Hepatocyte (in vitro differentiated cells): ENCODE measurements around the gene SIGLEC12. TPM values are rescaled to one million over a fixed set of nuclear protein-coding genes. Genes with fewer than 3 reads are reported as not detected.

Source experiments
- DNase-seq: peaks from one replicate; pipeline ENCODE4 v3.0.0-alpha.2; 2016; ENCODE audit warnings: low spot score
- H2AFZ ChIP-seq: fragments of 200-600 bp; sonication (generic); 2 replicates; pipeline ENCODE4 v1.6.0; 2016; ENCODE audit warnings: antibody characterized with exemption, mild to moderate bottlenecking
- H3K27ac ChIP-seq: fragments of 200-600 bp; sonication (generic); 2 replicates; pipeline ENCODE4 v1.5.1; 2016; ENCODE audit warnings: mild to moderate bottlenecking
- H3K27me3 ChIP-seq: fragments of 200-600 bp; sonication (generic); 2 replicates; pipeline ENCODE4 v1.6.1; 2016
- H3K36me3 ChIP-seq: fragments of 200-600 bp; sonication (generic); replicated peaks from 2 replicates; pipeline ENCODE4 v1.5.1; 2016; ENCODE audit warnings: low read depth; ENCODE audit not compliant: insufficient read depth
- H3K4me1 ChIP-seq: fragments of 200-600 bp; sonication (generic); 2 replicates; pipeline ENCODE4 v1.5.1; 2016; ENCODE audit warnings: mild to moderate bottlenecking, moderate library complexity; ENCODE audit not compliant: insufficient read depth
- H3K4me2 ChIP-seq: fragments of 200-600 bp; sonication (generic); 2 replicates; pipeline ENCODE4 v1.6.0; 2016
- H3K4me3 ChIP-seq: fragments of 200-600 bp; sonication (generic); 2 replicates; pipeline ENCODE4 v1.5.1; 2016; ENCODE audit warnings: mild to moderate bottlenecking
- H3K79me2 ChIP-seq: fragments of 200-600 bp; sonication (generic); 2 replicates; pipeline ENCODE4 v1.6.0; 2017; ENCODE audit warnings: mild to moderate bottlenecking
- H3K9me2 ChIP-seq: fragments of 200-600 bp; sonication (generic); replicated peaks from 2 replicates; pipeline ENCODE4 v1.6.0; 2017; ENCODE audit warnings: mild to moderate bottlenecking; ENCODE audit not compliant: insufficient read depth
- H3K9me3 ChIP-seq: fragments of 200-600 bp; sonication (generic); 2 replicates; pipeline ENCODE4 v1.5.1; 2016; ENCODE audit warnings: low read depth, mild to moderate bottlenecking
- H4K20me1 ChIP-seq: fragments of 200-600 bp; sonication (generic); 2 replicates; pipeline ENCODE4 v1.6.0; 2016; ENCODE audit warnings: mild to moderate bottlenecking; ENCODE audit not compliant: insufficient read depth, poor library complexity, severe bottlenecking
- CTCF ChIP-seq: fragments of 200-600 bp; sonication (generic); IDR thresholded peaks from 2 replicates; pipeline ENCODE4 v1.5.1; 2016; ENCODE audit warnings: antibody characterized with exemption, mild to moderate bottlenecking; ENCODE audit not compliant: poor library complexity
- EZH2 ChIP-seq: fragments of 200-600 bp; sonication (generic); IDR thresholded peaks from 2 replicates; pipeline ENCODE4 v1.6.1; 2016; ENCODE audit warnings: antibody characterized with exemption, mild to moderate bottlenecking, borderline replicate concordance
- EZH2phosphoT487 ChIP-seq: fragments of 200-600 bp; sonication (generic); IDR thresholded peaks from one replicate; pipeline ENCODE4 v1.6.1; 2018; ENCODE audit warnings: antibody characterized with exemption, mild to moderate bottlenecking, low read depth, moderate library complexity; ENCODE audit not compliant: unreplicated experiment, severe bottlenecking
- WGBS: methylation state at CpG from one replicate; pipeline ENCODE4 v1.1.6; 2016; ENCODE audit warnings: low lambda C conversion rate; ENCODE audit errors: missing lambda C conversion rate; 5-methylcytosine and 5-hydroxymethylcytosine counted together
- polyA plus RNA-seq: library from polyadenylated mRNA; unstranded; fragments of >200 nt; fragmentation: Nextera tagmentation; extraction: Ambion mirVana; gene quantifications from 2 replicates; pipeline ENCODE4 v1.2.1, GENCODE V29; 2016
- total RNA-seq: library from RNA; depleted of rRNA; stranded (reverse); fragments of >200 nt; gene quantifications from 2 replicates; pipeline ENCODE4 v1.2.3, GENCODE V29; 2014

SIGLEC12 gene
- total and polyA plus RNA-seq, 2 experiments from 2014 or later, result 0.29 TPM; not detected in 1

- no peaks in the 10 kb centered on the region for H3K9me3 ChIP-seq
- H3K9me2 ChIP-seq, result no peaks in the 10 kb centered on the region
- no peak for DNase-seq
- no peaks in the 10 kb centered on the region for H3K27me3 ChIP-seq
- TF ChIP-seq EZH2phosphoT487 (no peak), EZH2 (no peak), CTCF (no peak)
- no peaks in the 10 kb centered on the region for H4K20me1 ChIP-seq
- H3K27ac ChIP-seq, result no peak overlapping the region
- H3K79me2 ChIP-seq, result no peaks in the 10 kb centered on the region
- no peaks in the 10 kb centered on the region for H3K36me3 ChIP-seq
- no peak overlapping the region for H3K4me3 ChIP-seq
- H3K4me1 ChIP-seq, result no peaks in the 10 kb centered on the region
- H3K4me2 ChIP-seq, result no peak overlapping the region
- H2AFZ ChIP-seq, result no peak overlapping the region
- WGBS, result 85% methylated on average over 10 of the region's 11 CpGs
Measured at GRCh38 chr19:51457351-51458013, 44.1 kb downstream of the SIGLEC12 start.

- Histone ChIP-seq H3K27ac (no peak overlapping the region), H4K20me1 (no peaks in the 10 kb centered on the region), H3K36me3 (no peaks in the 10 kb centered on the region), H3K4me2 (no peak overlapping the region), H3K9me2 (no peaks in the 10 kb centered on the region), H3K27me3 (no peaks in the 10 kb centered on the region), H3K9me3 (no peaks in the 10 kb centered on the region), H3K4me3 (no peak overlapping the region), H3K4me1 (no peaks in the 10 kb centered on the region), H2AFZ (no peak overlapping the region), H3K79me2 (no peaks in the 10 kb centered on the region)
- WGBS, result 77% methylated on average over 11 of the region's 11 CpGs
- TF ChIP-seq CTCF (no peak), EZH2 (no peak), EZH2phosphoT487 (no peak)
- no peak for DNase-seq
Measured at GRCh38 chr19:51456541-51457290, 44.9 kb downstream of the SIGLEC12 start.

GRCh38 chr19:51450730-51451307, 50.8 kb downstream of the SIGLEC12 start:
- H2AFZ ChIP-seq, result no peak overlapping the region
- TF ChIP-seq EZH2phosphoT487, result no peak
- 77% methylated on average over 5 of the region's 5 CpGs for WGBS

More at GRCh38 chr19:51450730-51451307, 50.8 kb downstream of the SIGLEC12 start:
- Histone ChIP-seq H3K9me3 (no peaks in the 10 kb centered on the region), H3K27ac (no peak overlapping the region), H4K20me1 (no peaks in the 10 kb centered on the region), H3K4me3 (no peak overlapping the region), H3K27me3 (no peaks in the 10 kb centered on the region), H3K79me2 (no peaks in the 10 kb centered on the region), H3K36me3 (no peaks in the 10 kb centered on the region), H3K4me2 (no peak overlapping the region), H3K4me1 (no peaks in the 10 kb centered on the region), H3K9me2 (no peaks in the 10 kb centered on the region)
- no peak for DNase-seq
